ACC112 (cell line): Measurements from ENCODE around the gene APH1B.

Source experiments
- H2AFZ ChIP-seq: fragments of 200-600 bp; sonication (generic); one replicate; pipeline ENCODE4 v1.6.0; 2017; ENCODE audit warnings: antibody characterized with exemption, low read length; ENCODE audit not compliant: unreplicated experiment
- H3K27ac ChIP-seq: fragments of 200-600 bp; sonication (generic); 2 replicates; pipeline ENCODE4 v1.5.1; 2014; ENCODE audit warnings: low read depth, mild to moderate bottlenecking, antibody characterized with exemption, low read length, moderate library complexity
- H3K27me3 ChIP-seq: fragments of 200-600 bp; sonication (generic); 2 replicates; pipeline ENCODE4 v1.6.1; 2014; ENCODE audit warnings: mild to moderate bottlenecking, antibody characterized with exemption, low read length, moderate library complexity, mixed read lengths; ENCODE audit not compliant: insufficient read depth
- H3K36me3 ChIP-seq: fragments of 200-600 bp; sonication (generic); 2 replicates; pipeline ENCODE4 v1.6.1; 2016; ENCODE audit warnings: mild to moderate bottlenecking, antibody characterized with exemption, low read length, moderate library complexity, mixed read lengths; ENCODE audit not compliant: insufficient read depth
- H3K4me1 ChIP-seq: fragments of 200-600 bp; sonication (generic); one replicate; pipeline ENCODE4 v1.6.1; 2016; ENCODE audit warnings: low read length, mixed read lengths; ENCODE audit not compliant: insufficient read depth, unreplicated experiment, control insufficient read depth
- H3K4me3 ChIP-seq: fragments of 200-600 bp; sonication (generic); 2 replicates; pipeline ENCODE4 v1.5.1; 2014; ENCODE audit warnings: mild to moderate bottlenecking, low read depth, low read length
- H3K79me2 ChIP-seq: fragments of 200-600 bp; sonication (generic); one replicate; pipeline ENCODE4 v1.6.0; 2016; ENCODE audit warnings: low read length; ENCODE audit not compliant: control insufficient read depth, unreplicated experiment, insufficient read depth

APH1B gene

DNA sequence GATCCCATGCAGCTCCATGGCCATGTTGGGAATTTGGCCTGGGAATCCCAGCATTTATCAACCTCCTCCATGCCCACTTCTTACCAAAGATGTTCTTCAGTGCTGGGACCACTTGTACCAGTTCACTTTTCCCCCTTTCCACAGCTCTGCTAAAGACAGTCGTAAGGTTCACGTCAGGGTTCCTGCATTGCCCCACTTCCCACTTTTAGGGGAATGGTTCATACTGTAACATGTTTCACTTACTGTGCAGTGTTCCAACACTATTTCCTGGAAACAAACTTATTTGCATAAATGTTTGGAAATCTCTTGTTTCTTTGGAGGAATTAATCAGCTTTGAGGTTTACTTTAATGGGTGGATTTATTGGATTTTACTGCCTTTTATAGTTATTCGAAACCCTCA lies 17.0 kb downstream of the APH1B start:
- no peaks in the 10 kb centered on the region for H3K79me2 ChIP-seq
- no peak overlapping the region for H3K27ac ChIP-seq
- H3K27me3 ChIP-seq = no peaks in the 10 kb centered on the region
- no peak overlapping the region for H2AFZ ChIP-seq
- H3K36me3 ChIP-seq = peaks cover 7% of the 10 kb centered on the region
- peaks cover 21% of the 10 kb centered on the region for H3K4me1 ChIP-seq
- no peak overlapping the region for H3K4me3 ChIP-seq

DNA sequence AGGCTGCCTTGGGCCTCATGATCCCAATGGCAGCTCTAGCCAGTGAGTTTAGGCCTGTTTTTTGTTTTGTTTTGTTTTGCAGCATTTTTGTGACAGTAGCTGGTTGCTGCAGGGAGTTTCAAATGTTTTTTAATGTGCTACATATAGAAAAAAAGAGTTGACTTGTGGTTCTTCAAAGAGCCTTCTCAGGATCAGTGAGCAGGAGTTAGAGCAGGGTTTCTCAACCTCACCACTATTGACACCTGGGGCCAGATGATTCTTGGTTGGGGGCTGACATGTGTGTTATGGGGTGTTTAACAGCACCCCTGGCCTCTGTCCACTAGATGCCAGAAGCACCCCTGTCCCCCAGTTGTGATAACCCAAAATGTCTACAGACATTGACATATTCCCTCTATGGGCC lies 17.9 kb downstream of the APH1B start:
- H3K27ac ChIP-seq = no peak overlapping the region
- H3K4me3 ChIP-seq = no peak overlapping the region
- peaks cover 7% of the 10 kb centered on the region for H3K36me3 ChIP-seq
- H3K4me1 ChIP-seq = peaks cover 19% of the 10 kb centered on the region
- H3K27me3 ChIP-seq = no peaks in the 10 kb centered on the region
- H2AFZ ChIP-seq = no peak overlapping the region
- H3K79me2 ChIP-seq = no peaks in the 10 kb centered on the region

DNA sequence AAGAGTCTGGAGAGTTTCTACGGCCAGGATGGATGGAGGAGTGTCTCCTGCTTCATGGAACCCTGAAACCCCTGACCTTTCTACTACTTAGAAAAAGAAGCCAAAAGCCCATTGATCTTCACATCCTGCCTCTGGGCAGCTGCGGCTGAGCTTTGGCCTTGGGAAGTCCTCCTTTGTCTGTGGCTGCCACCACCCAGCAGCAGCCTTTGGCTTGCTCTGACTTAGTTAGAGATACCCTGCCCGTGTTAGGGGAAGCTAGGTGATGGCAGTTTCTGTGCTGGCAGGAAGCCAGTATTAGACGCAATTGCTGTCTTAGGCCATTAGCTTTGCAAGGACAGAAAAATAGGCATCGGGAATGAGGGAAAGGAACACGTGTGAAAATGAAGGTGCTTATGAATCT lies 18.8 kb downstream of the APH1B start:
- H3K79me2 ChIP-seq = no peaks in the 10 kb centered on the region

DNA sequence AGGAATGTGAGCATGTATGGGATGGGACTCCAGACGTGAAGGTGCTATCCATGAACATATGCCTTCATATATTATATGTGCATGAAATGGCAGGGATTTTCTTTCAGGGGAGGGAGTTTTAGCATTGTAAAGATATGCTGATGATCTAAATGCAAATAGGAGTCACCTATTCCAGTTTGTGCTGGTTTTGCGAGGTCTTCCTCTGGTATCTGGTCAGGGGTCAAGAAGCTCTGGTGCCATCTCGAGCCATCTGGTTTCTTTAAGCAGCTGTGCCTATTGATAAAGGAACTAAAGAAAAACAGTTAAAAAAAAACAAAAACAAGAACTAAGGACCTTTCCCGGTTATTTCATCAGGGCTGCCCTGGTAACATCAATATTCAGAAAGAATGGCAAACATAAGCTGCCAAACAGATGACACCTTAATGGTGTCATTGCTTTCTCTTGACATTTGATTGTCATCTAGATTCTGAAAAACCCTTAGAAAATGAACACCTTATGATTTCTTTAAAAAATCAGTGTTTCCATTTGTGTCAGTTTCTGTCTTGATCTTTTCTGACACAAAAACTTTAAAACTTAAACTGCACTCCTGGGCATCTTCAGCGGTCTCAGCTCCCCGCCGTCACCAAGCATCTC lies 22.7 kb downstream of the APH1B start:
- Histone ChIP-seq H3K4me3 (no peak overlapping the region), H3K27me3 (no peaks in the 10 kb centered on the region), H3K27ac (no peak overlapping the region), H2AFZ (no peak overlapping the region), H3K79me2 (no peaks in the 10 kb centered on the region), H3K36me3 (0 out of 2 replicates have a peak, but pooled peaks cover 5% of the 10 kb centered on the region), H3K4me1 (no peaks in the 10 kb centered on the region)

More for the DNA sequence above, 18.8 kb downstream of the APH1B start:
- Histone ChIP-seq H3K36me3 (peaks cover 7% of the 10 kb centered on the region), H2AFZ (no peak overlapping the region), H3K4me1 (peaks cover 11% of the 10 kb centered on the region), H3K27ac (no peak overlapping the region), H3K27me3 (no peaks in the 10 kb centered on the region), H3K4me3 (no peak overlapping the region)

DNA sequence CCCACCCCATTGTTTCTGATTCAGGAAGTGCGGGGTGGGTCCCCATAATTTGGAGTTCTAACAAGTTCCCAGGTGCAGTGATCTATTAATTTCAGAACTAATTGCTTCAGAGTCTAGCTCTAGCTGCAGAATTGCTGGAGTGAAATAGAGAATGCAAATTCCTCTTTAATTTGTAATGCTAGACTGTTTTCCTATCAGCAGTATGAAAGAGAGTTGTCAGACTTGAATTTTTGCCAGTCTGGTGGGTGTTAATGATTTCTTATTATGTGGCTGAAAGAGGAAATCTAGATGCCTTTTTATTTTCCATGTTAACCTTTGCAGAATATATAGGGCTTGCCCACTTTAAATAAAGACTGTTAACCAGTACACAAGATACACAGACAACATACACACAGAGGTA lies 23.7 kb downstream of the APH1B start:
- H3K36me3 ChIP-seq = peaks cover 12% of the 10 kb centered on the region
- H3K4me3 ChIP-seq = no peak overlapping the region
- no peak overlapping the region for H2AFZ ChIP-seq
- no peaks in the 10 kb centered on the region for H3K79me2 ChIP-seq
- no peak overlapping the region for H3K27ac ChIP-seq
- no peaks in the 10 kb centered on the region for H3K27me3 ChIP-seq
- no peaks in the 10 kb centered on the region for H3K4me1 ChIP-seq

DNA sequence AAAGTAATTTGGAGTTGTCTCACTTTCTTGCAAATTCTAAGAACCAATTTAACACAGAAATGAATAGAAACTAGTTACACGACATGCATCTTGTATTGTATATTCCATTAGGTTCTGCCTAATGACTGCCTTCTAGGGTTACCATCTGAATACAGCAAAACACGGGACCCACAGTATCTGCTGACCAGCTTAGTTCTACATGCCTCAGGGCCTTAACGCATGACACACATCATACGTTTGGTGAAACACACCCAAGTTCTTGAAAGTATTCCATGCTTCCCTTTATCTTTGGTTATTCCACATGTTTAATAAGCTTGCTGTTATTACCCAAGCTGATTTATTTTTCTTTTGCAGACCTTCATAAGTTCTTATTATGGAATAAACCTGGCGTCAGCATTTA lies 27.9 kb downstream of the APH1B start:
- Histone ChIP-seq H3K27ac (no peak overlapping the region), H3K79me2 (no peaks in the 10 kb centered on the region), H2AFZ (no peak overlapping the region), H3K4me3 (no peak overlapping the region), H3K4me1 (no peaks in the 10 kb centered on the region), H3K36me3 (peaks cover 15% of the 10 kb centered on the region), H3K27me3 (no peaks in the 10 kb centered on the region)

DNA sequence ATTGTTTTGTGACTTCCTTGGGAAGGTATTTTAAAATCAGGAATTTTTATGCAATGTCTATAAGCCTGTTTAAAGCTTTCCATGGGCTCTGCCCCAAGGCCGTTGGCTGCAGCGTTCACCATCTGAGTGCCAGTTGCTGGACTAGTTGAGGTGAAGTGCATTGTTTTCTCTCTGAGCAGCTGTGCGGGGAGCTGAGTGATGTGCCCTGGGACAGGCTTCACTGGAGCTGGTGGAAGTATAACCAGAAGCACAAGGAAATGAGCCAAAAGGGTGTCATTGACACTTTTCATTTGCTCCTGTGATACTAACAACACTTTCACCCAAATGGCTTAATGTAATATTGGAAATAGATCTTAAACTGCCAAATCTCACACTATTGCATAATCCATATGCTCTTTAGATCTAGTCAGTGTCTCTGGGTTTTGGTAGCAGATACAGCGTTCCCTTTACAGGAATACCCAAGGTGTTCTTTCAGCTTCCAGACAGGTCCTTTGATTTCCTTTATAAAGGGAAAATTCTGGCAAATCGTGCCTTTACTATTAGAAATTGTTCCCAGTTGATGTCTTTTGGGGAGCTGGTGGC lies 29.2 kb downstream of the APH1B start:
- H3K79me2 ChIP-seq = no peaks in the 10 kb centered on the region
- H3K4me3 ChIP-seq = no peak overlapping the region
- no peak overlapping the region for H3K27ac ChIP-seq
- H2AFZ ChIP-seq = no peak overlapping the region
- peaks cover 15% of the 10 kb centered on the region for H3K36me3 ChIP-seq
- H3K27me3 ChIP-seq = no peaks in the 10 kb centered on the region
- no peaks in the 10 kb centered on the region for H3K4me1 ChIP-seq

DNA sequence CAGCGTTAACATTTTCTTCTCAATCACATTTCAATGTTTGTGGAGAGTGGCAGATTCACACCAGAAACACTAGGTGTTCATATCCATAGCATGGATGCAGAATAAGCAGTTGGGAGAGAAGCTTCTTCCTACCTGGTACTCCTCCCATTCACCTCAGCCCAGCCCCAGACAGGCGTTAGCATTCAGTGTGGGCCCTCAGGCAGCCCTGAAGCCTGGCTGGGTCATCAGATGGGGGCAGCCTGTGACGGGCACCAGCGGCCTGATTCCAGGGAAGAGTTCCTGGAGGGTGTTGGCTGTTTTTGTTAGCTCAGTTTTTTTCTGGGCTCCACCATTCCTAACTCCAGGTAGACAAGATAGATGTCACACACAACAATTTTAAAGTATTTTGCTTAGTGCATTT lies 31.1 kb downstream of the APH1B start:
- Histone ChIP-seq H3K4me1 (no peaks in the 10 kb centered on the region), H3K27me3 (no peaks in the 10 kb centered on the region), H3K27ac (no peak overlapping the region), H3K36me3 (peaks cover 10% of the 10 kb centered on the region), H2AFZ (no peak overlapping the region), H3K4me3 (no peak overlapping the region), H3K79me2 (no peaks in the 10 kb centered on the region)

DNA sequence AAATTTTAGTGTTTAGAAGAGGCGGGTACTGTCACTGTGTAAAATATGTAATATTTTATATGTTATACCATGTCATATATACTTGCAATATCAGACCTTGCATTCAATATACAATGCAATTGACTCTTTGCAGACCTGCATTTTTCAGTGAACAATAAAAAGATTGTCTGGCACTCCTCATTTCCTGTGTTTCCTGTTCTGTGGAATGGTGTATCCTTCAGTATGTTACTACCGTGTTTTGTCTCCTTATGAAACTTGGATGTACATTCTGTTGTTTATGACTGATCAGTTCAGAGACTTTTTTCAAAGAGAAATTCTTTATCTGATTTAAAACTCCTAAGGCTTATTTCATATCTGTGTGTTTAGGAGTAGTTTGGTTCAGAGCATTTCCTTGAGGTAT lies 31.5 kb downstream of the APH1B start:
- Histone ChIP-seq H2AFZ (no peak overlapping the region), H3K27me3 (no peaks in the 10 kb centered on the region), H3K79me2 (no peaks in the 10 kb centered on the region), H3K4me1 (no peaks in the 10 kb centered on the region), H3K36me3 (peaks cover 10% of the 10 kb centered on the region), H3K4me3 (no peak overlapping the region), H3K27ac (no peak overlapping the region)

DNA sequence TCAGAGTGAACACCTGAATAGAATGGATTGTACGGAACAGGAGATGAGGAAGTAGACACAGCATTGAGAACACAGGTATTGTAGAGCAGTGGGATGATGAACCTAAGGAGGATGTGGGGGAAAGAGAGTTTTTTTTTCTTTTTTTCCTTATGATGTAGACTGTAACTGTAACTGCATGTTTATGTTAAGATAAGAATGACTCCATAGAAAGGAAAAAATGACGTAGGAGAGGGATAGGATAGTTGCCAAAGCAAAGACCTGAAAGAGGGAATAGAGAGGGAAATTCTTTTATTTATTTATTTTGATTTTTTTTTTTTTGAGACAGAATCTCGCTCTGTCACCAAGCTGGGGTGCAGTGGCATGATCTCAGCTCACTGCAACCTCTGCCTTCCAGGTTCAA lies 33.2 kb downstream of the APH1B start:
- Histone ChIP-seq H3K79me2 (no peaks in the 10 kb centered on the region), H3K4me1 (no peaks in the 10 kb centered on the region), H2AFZ (no peak overlapping the region), H3K36me3 (peaks cover 5% of the 10 kb centered on the region), H3K27me3 (no peaks in the 10 kb centered on the region), H3K27ac (no peak overlapping the region), H3K4me3 (no peak overlapping the region)

DNA sequence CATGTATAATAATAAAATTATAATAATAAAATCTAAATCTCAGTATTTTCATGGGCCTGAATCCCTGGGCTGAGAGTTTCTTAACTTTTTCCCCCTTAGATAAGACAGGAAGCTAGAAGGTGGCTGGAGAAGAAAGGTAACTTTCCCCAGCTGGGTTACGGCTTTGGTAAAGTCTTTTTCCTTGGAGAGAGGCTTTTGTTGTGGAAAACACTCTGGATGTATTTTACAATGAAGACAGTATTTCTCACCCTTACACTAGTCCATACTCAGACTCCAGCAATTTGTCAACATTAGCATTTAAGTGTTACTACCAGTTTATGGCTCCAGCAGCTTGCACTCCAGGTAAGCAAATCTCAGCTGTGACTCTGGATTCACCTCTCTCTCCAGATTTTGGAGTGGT lies 34.9 kb downstream of the APH1B start:
- no peaks in the 10 kb centered on the region for H3K79me2 ChIP-seq
- H3K4me1 ChIP-seq = no peaks in the 10 kb centered on the region
- H3K36me3 ChIP-seq = no peaks in the 10 kb centered on the region
- H3K4me3 ChIP-seq = no peak overlapping the region
- H3K27ac ChIP-seq = no peak overlapping the region
- H2AFZ ChIP-seq = no peak overlapping the region
- no peaks in the 10 kb centered on the region for H3K27me3 ChIP-seq
